T-helper 2 cell (primary cell): ENCODE measurements around the gene CRACDL.
A peak's percentile ranks its signal among the peaks of the same experiment; 100 is the strongest.

Experiments used
- DNase-seq, 5 experiments: peaks; one replicate each; pipeline versions ENCODE4 v3.0.0 to v3.0.0-alpha.2; 2012 to 2022

CRACDL gene

GRCh38 chr2:98854682-98855081 is 81.3 kb downstream of the CRACDL start:
- no peak for DNase-seq

GRCh38 chr2:98852932-98853331 is 83.1 kb downstream of the CRACDL start:
- DNase-seq, result no peak

- DNase-seq, result no peak
These were observed 86.0 kb downstream of the CRACDL start for GRCh38 chr2:98850074-98850473.

DNA sequence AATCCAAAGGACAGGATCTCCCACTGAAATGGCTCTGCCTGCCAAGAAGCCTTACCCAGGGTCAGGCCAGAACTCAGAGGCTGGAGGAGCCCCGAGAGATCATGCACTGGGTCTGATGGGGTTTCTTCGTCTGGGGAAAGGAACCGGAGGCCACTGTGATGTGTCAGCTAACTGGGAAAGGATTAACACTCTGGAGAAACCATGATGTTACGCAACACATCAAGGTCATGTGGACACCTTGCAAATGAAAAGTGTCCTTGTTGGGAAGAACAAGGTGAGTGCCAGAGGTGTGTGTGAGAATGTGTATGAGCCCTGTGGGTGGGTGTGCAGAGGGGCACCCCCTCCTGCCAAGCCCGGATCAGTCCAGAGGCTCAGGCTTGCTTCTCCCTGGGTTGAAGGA is 86.9 kb downstream of the CRACDL start:
- DNase-seq, result no peak

- DNase-seq, result no peak
These were observed 88.2 kb downstream of the CRACDL start for GRCh38 chr2:98847853-98848252.

GRCh38 chr2:98846041-98846440 is 90.0 kb downstream of the CRACDL start:
- no peak for DNase-seq

- DNase-seq, result no peak
These were observed 93.9 kb downstream of the CRACDL start for GRCh38 chr2:98842136-98842535.

DNA sequence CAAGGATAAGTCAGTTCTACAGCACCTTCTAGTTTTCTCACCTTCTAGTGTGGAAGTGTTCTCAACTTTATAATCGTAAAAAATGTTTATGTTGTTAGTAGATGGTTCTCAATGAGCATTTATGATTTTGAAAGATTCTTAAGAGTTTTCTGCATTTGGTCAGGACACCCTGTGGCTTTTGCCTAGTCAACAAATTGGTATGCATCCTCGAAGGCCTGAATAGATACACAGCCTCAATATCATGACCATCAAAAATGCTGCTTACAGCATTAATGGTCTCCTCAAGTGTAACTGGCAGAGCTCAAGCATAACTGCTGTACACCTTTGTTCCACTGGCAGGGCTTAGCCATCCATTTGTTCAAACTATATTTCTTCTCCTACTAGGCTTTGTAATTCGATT is 96.7 kb downstream of the CRACDL start:
- DNase-seq, result no peak

GRCh38 chr2:98835831-98836385 is 100.1 kb downstream of the CRACDL start:
- DNase-seq, result peak in 3 of 5 experiments; percentile 31 to 85 (median 75)

DNA sequence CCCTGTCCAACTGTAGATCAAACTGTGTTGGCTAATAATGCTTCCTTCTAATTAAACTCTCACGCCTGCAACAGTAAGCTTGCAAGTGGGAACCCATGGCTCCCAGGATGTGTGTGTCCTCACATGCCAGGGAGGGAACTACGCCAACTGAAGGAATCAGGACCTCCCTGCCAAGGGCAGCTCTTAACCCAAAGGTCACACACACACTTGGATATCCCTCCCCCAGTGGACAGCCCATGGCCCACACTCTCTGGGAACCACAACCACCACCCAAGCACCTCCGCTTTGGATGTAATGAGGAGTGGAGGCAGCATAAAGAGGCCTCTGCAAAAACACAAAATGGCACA is 102.1 kb downstream of the CRACDL start:
- DNase-seq, result no peak

DNA sequence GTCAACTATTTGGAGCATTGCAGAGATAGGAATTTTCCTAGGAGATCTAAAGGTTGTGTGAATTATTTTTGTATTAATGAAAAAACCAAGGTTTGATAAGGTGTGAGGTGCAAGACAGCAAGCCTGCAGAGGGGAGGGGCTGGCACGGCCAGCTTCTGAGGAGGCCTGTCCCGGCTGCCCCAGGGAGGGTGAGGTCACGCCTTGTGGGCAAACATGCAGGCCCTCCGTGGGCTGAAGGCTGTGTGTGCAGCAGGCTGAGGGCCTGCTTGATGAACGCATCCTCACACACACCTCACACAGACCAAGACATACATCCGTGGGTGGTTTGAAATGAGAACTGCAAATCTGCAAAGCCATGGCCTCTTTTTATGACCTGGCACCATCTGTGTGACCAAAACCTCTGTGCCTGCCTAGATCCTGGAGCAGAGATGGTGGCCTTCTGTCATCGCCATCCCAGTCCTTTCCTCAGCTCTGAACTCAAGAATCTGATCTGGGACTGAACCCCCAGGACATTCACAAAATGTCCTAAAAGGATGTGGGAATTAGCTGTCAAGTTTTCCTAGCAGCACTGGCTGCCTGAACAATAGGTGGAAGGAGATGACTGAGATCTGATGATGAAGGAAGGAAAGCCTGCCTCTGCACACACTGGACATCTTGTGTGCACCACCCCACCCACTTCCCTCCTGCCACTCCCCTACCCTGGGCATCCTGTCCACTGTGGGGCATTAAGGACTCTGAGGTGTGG is 102.7 kb downstream of the CRACDL start:
- peak in 2 of 5 experiments; percentile 2 to 50 for DNase-seq

GRCh38 chr2:98832172-98832571 is 103.9 kb downstream of the CRACDL start:
- no peak for DNase-seq

DNA sequence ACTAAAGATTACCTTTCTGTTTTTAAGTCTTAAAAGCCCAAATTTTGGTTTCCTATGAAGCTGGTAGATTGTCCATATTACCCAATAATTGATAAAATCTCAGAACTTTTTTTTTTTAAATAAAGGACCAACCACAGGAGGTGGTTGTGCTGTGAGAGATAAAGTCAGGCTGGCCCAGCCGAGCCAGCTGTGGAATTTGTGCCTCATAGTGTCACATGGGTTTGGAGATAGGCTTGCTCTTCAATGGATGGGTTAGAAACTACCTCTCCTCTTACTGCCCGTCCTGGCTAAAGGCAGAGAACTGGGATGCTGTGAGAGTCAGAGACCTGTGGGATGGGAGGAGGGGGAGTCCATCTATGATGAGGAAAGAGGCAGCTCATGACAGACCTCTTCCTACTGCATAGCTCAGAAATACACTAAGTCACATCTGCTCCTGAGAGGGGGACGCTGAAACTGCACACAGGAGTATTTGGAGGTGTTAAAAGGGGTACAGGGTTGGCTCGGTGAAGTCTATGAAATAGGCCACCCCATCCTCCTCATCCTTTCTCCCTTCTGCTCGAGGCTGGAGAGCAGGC is 105.4 kb downstream of the CRACDL start:
- no peak for DNase-seq

- DNase-seq, result no peak
These were observed 106.3 kb downstream of the CRACDL start for GRCh38 chr2:98829581-98830270.

DNA sequence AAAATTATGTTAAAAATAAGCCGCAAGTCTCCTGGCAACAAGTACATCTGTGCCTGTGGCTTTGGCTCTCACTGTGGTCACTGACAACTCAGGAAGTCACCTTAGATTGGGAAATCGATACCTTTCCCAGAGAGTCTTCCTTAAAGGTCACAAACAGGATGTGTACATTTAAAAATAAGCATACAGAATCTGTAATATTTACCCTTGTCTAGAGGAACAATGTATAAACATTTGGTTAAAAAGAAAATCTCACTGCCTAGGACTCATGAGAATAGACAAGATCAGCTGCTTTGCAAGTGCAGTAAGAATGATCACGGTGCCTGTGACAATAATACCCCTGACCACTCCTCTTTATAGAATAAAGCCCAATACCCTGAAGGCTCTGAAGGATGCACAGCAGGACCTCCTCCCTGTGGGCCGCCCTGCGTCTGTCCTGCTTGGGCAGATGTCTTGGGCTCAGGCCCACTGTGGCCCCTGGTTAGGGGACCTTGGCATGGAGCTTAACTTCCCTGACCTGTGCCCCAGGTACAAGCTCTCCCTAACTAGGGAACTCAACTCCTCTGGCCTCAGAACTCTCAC is 107.1 kb downstream of the CRACDL start:
- DNase-seq, result peak in 2 of 5 experiments; percentile 41 to 65

GRCh38 chr2:98828369-98828744 is 107.7 kb downstream of the CRACDL start:
- no peak for DNase-seq

GRCh38 chr2:98827625-98828368 is 108.2 kb downstream of the CRACDL start:
- DNase-seq, result no peak

DNA sequence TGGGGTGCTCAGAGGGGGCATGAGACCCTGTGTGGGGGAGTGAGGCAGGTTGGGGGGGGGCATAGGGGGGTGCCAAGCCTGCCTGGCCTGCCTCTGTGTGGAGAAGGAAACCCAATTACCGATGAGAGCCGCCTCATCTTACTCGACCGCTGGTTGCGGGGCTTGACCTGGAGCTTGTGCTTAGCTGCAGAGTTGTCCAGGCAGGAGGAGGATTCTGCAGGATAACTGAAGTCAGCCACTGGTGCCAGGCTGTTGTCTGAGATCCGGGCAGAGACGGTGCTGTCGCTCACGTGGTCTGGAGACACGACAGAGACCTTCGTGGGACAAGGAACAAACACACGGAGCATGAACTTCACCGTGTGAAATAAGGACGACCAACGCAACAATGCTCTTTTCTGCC is 109.2 kb downstream of the CRACDL start:
- no peak for DNase-seq

- no peak for DNase-seq
These were observed 110.2 kb downstream of the CRACDL start for GRCh38 chr2:98825858-98826257.

GRCh38 chr2:98825404-98825803 is 110.6 kb downstream of the CRACDL start:
- no peak for DNase-seq

DNA sequence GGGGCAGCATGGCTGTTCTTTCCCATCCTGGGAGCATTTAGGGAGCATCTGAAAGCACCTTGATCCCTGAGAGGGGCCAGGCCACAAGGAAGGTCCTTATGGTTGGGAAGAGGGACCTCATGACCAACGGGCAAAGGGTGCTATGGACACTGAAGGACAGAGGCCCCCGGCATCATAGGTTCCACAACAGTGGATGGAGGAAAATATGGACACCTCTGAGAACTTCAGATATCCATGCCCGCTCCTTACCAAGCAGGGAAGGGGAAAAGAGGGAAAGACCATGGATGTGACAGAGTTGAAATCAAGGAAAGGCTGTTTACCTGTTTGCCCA is 111.0 kb downstream of the CRACDL start:
- no peak for DNase-seq

DNA sequence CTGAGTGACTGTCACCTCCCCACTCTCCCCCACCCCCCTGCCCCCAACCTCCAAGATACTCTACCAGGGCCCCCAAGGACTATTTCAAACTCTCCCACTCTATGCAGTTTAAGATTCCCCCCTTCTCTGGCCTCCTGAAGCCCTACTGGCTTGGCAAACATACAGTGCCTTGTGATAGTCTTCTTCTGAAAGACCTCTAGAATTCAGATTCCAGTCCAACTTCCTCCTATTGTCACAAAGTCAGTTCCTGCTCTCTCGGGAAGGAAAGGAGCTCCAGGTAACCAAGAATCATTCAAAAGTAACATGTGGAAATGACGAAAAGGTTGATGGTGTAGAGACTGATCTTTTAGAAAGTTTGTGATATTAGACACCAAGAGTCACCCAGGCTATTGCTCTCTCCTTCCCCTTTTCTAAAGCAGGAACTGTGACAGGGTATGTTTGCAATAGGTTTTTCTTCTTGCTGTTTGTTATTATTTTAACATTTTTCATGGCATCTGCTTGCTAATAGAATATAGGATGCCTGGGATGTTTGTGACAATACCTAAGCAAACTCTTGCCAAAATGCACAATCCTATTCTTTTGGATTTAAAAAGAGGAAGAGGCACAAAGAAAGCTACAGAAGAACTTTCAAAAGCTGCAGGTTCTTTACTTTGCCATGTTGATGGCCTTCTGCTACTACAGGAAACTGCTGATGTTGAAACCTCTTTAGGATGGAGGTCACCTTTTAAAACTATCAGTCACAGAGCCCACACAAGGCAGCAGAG is 111.6 kb downstream of the CRACDL start:
- DNase-seq, result no peak
